Measurements from ENCODE around the gene LMNTD1. TPM values are rescaled to one million over a fixed set of nuclear protein-coding genes. Genes with fewer than 3 reads are reported as not detected.

LMNTD1 gene
- total RNA-seq, 4 donors from 2014 or later, result not detected

- TF ChIP-seq, protein P1, sequence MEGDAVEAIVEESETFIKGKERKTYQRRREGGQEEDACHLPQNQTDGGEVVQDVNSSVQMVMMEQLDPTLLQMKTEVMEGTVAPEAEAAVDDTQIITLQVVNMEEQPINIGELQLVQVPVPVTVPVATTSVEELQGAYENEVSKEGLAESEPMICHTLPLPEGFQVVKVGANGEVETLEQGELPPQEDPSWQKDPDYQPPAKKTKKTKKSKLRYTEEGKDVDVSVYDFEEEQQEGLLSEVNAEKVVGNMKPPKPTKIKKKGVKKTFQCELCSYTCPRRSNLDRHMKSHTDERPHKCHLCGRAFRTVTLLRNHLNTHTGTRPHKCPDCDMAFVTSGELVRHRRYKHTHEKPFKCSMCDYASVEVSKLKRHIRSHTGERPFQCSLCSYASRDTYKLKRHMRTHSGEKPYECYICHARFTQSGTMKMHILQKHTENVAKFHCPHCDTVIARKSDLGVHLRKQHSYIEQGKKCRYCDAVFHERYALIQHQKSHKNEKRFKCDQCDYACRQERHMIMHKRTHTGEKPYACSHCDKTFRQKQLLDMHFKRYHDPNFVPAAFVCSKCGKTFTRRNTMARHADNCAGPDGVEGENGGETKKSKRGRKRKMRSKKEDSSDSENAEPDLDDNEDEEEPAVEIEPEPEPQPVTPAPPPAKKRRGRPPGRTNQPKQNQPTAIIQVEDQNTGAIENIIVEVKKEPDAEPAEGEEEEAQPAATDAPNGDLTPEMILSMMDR (IDR thresholded peaks at IDR 0.05; ENCODE audit: low read depth), result no peak
Observed at GRCh38 chr12:25463521-25463920, 89.6 kb downstream of the LMNTD1 start.

DNA sequence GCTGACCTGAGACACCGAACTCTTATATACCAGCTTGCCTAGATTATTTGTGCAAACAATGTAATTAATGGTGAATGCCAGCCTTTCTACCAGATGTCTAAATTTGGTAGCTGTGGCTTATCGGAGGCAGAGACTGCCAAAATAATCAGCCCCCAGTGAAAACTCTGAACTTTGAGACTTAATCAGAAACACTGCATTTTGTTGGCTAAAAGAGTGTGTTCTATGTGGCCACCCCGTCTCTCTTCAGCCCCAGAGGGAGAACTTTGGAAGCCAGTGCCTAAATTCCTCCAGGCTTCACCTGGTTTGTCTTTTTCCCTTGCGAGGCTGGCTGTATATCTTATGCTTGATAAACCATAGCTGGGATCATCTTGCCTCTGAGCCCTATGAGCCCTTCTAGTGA is 90.1 kb downstream of the LMNTD1 start:
- TF ChIP-seq, protein P1 (IDR thresholded peaks at IDR 0.05; ENCODE audit: low read depth), result no peak

- TF ChIP-seq, protein P1 (IDR thresholded peaks at IDR 0.05; ENCODE audit: low read depth), result no peak
Observed at GRCh38 chr12:25459541-25459951, 93.5 kb downstream of the LMNTD1 start.

DNA sequence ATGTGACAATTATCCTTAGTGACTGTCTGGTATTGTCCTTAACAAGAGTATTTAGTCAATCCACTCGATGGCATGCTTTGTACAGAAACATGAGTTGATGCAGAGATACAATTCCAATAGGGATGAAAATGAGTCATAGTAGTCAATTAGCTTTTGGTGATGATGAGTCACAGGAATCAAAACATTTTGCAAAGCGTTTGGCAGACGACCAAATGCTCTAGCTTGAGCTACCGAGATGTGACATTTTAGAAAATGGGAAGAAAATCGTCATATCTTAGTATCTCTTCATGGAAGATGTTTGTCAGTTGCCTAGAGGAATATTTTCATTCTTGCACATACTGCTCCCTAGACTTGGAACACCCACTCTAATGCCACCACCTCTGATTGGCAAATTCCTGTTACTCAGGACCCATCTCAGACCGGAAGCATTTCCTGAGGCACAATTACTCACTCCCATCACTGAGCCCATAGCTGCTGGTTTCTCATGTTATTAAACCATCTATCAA is 95.0 kb downstream of the LMNTD1 start:
- TF ChIP-seq, protein P1 (IDR thresholded peaks at IDR 0.05; ENCODE audit: low read depth), result no peak

DNA sequence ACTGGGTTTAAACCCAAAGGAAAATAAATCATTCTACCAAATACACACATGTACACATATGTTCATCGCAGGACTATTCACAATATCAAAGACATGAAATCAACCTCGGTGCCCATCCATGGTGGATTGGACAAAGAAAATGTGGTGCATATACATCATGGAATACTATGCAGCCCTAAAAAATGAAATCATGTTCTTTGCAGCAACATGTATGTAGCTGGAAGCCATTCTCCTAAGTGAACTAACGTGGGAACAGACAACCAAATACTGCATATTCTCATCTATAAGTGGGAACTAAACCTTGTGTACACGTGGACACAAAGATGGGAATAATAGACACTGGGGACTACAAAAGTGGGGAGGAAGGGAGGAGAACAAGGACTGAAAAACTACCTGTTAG is 96.6 kb downstream of the LMNTD1 start:
- TF ChIP-seq, protein P1 (IDR thresholded peaks at IDR 0.05; ENCODE audit: low read depth), result no peak

DNA sequence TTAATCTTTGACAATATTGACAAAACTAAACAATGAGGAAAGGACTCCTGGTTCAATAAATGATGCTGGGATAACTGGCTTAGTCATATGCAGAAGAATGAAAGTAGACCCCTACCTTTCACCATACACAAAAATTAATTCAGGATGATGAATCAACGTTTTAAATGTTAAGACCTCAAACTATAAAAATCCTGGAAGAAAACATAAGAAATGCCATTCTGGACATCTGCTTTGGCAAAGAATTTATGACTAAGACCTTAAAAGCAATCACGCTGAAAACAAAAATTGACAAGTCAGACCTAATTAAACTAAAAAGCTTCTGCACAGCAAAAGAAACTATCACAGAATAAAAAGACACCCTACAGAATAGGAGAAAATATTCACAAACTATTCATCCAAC is 97.4 kb downstream of the LMNTD1 start:
- TF ChIP-seq, protein P1 (IDR thresholded peaks at IDR 0.05; ENCODE audit: low read depth), result no peak

DNA sequence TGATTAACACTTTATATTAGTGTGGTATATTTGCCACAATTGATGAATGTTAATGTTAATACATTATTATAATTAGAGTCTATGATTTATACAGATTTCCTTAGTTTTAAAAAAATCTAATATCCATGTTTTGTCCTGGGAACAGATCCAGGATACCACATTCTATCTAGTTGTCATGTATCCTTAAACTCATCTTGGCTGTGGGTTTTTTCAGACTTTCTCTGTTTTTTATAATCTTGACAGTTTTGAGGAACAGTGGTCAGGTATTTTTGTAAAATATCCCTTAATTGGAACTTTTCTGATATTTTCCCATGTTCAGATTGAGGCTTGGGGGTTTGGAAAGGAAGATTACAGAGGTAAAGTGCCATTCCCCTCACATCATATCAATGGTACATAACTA is 104.1 kb downstream of the LMNTD1 start:
- TF ChIP-seq, protein P1 (IDR thresholded peaks at IDR 0.05; ENCODE audit: low read depth), result no peak

All from subcutaneous adipose tissue (tissue), 4 donors.